A673 (cell line): ENCODE data around the gene PADI3.

ENCODE experiments used
- CTCF ChIP-seq: fragments of 300-800, 200-600 bp; sonication (generic); conservative IDR thresholded peaks from 2 replicates; pipeline ENCODE4 v1.5.1; 2017; ENCODE audit warnings: low read depth, mild to moderate bottlenecking, antibody characterized with exemption, low read length, moderate library complexity, mixed read lengths
- EZH2 ChIP-seq: fragments of 200-600 bp; sonication (generic); IDR thresholded peaks from 2 replicates; pipeline ENCODE4 v1.6.1; 2017; ENCODE audit warnings: borderline replicate concordance, low read depth, mild to moderate bottlenecking, mixed read lengths, antibody characterized with exemption, low read length; ENCODE audit not compliant: poor library complexity, severe bottlenecking

- TF ChIP-seq EZH2, result no peak
- TF ChIP-seq CTCF, result no peak
These were observed 24.2 kb downstream of the PADI3 start for GRCh38 chr1:17273096-17273495.
